ENCODE data around the gene ZNF239. TPM values are rescaled to one million over a fixed set of nuclear protein-coding genes. Genes with fewer than 3 reads are reported as not detected.

Gene ZNF239
- 1 to 10 TPM; 3.1 to 6.5 (median 4.2) TPM for total RNA-seq

- peak within 1 kb of the TSS; percentile 65 to 90 (median 80) for H3K27ac ChIP-seq
- peak within 1 kb of the TSS; percentile 61 to 87 (median 70) for H3K4me3 ChIP-seq
- H3K4me1 ChIP-seq = peaks cover 0 to 20% (median 4%) of the 10 kb centered on the region in 4 donors
- peak in 1 of 2 donors; percentile 34 for TF ChIP-seq POLR2A (IDR thresholded peaks at IDR 0.05)
- TF ChIP-seq EP300 (IDR thresholded peaks at IDR 0.05) = peak; percentile 46 to 88
- peak in 2 of 5 experiments; percentile 19 to 44 for TF ChIP-seq CTCF (IDR thresholded peaks at IDR 0.05)
- DNase-seq (ENCODE audit: low spot score in 2 of 2) = peak; percentile 76 to 77
- H3K27me3 ChIP-seq = no peaks in the 10 kb centered on the region
- peaks cover 0 to 18% (median 0%) of the 10 kb centered on the region in 3 donors for H3K36me3 ChIP-seq
- H3K9me3 ChIP-seq = no peaks in the 10 kb centered on the region
- WGBS, 2 donors = 8 to 10% methylated on average over 23 to 28 of the region's 78 CpGs
Measured at GRCh38 chr10:43574001-43574892, at the start of gene ZNF239. ZNF239 (minus strand) TSS chr10:43574616; CDS start chr10:43558079, 16,537 bp downstream.

- no peaks in the 10 kb centered on the region for H3K27me3 ChIP-seq
- H3K4me1 ChIP-seq = no peaks in the 10 kb centered on the region
- no peak for TF ChIP-seq EP300 (IDR thresholded peaks at IDR 0.05)
- TF ChIP-seq POLR2A (IDR thresholded peaks at IDR 0.05) = no peak
- TF ChIP-seq CTCF (IDR thresholded peaks at IDR 0.05) = no peak
- peaks cover 0 to 6% (median 0%) of the 10 kb centered on the region in 3 donors for H3K36me3 ChIP-seq
- 56 to 57% methylated on average over 3 of the region's 3 CpGs for WGBS, 2 donors
- H3K4me3 ChIP-seq = peak overlapping the region in 1 of 4 donors; percentile 20
- peaks cover 0 to 15% (median 2%) of the 10 kb centered on the region in 4 donors for H3K9me3 ChIP-seq
- peak overlapping the region in 1 of 4 donors; percentile 18 for H3K27ac ChIP-seq
- no peak for DNase-seq (ENCODE audit: low spot score in 2 of 2)
Measured at GRCh38 chr10:43623351-43623750, 48.9 kb upstream of the ZNF239 start.

- H3K4me1 ChIP-seq = no peaks in the 10 kb centered on the region
- peaks cover 0 to 17% (median 0%) of the 10 kb centered on the region in 3 donors for H3K36me3 ChIP-seq
- H3K4me3 ChIP-seq = no peak overlapping the region
- no peak overlapping the region for H3K27ac ChIP-seq
- DNase-seq (ENCODE audit: low spot score in 2 of 2) = no peak
- peaks cover 0 to 23% (median 5%) of the 10 kb centered on the region in 4 donors for H3K9me3 ChIP-seq
- WGBS, 2 donors = 46 to 54% methylated on average over 2 of the region's 2 CpGs
- no peaks in the 10 kb centered on the region for H3K27me3 ChIP-seq
- TF ChIP-seq POLR2A (IDR thresholded peaks at IDR 0.05) = no peak
- no peak for TF ChIP-seq CTCF (IDR thresholded peaks at IDR 0.05)
- TF ChIP-seq EP300 (IDR thresholded peaks at IDR 0.05) = no peak
Measured at GRCh38 chr10:43622038-43622437, 47.6 kb upstream of the ZNF239 start.

- Histone ChIP-seq H3K9me3 (peaks cover 0 to 42% (median 10%) of the 10 kb centered on the region in 4 donors), H3K27me3 (no peaks in the 10 kb centered on the region), H3K4me1 (no peaks in the 10 kb centered on the region), H3K27ac (no peak overlapping the region), H3K4me3 (no peak overlapping the region), H3K36me3 (peaks cover 0 to 44% (median 4%) of the 10 kb centered on the region in 3 donors)
- TF ChIP-seq CTCF (IDR thresholded peaks at IDR 0.05) (no peak), POLR2A (IDR thresholded peaks at IDR 0.05) (no peak), EP300 (IDR thresholded peaks at IDR 0.05) (no peak)
- DNase-seq (ENCODE audit: low spot score in 2 of 2) = no peak
- WGBS, 2 donors = 93 to 95% methylated on average over 2 of the region's 2 CpGs
Measured at GRCh38 chr10:43619368-43619767, 45.0 kb upstream of the ZNF239 start.

All from tibial nerve (tissue), 4 donors.